ENCODE measurements around the gene OLFML2A.
"Not testable (repeated sequence)": the region's sequence is repeated elsewhere in the genome, so short reads cannot be mapped to it uniquely, and the experiment has no call there.

OLFML2A gene

GRCh38 chr9:124813041-124813440 lies 36.1 kb downstream of the OLFML2A start:
- intact Hi-C loops (cut with DNase I): no loop called here
- DNase-seq: peak in 1 of 10 donors; percentile 14

GRCh38 chr9:124813501-124814163 lies 36.7 kb downstream of the OLFML2A start:
- intact Hi-C loops (cut with DNase I): no loop called here
- DNase-seq: peak in 3 of 10 donors; percentile 5 to 40 (median 10)

- intact Hi-C loops (cut with DNase I): no loop called here
- peak in 3 of 10 donors; percentile 3 to 37 (median 23) for DNase-seq
These were observed 37.2 kb downstream of the OLFML2A start for GRCh38 chr9:124814164-124814535.

- intact Hi-C loops (cut with DNase I): no loop called here
- peak in 3 of 10 donors; percentile 59 to 65 (median 62) for DNase-seq
These were observed 38.7 kb downstream of the OLFML2A start for GRCh38 chr9:124815601-124816000.

GRCh38 chr9:124818431-124819281 lies 41.7 kb downstream of the OLFML2A start:
- intact Hi-C loops (cut with DNase I): no loop called here
- peak in 3 of 10 donors; percentile 27 to 51 (median 40) for DNase-seq

GRCh38 chr9:124820698-124821623 lies 44.0 kb downstream of the OLFML2A start:
- peak in 2 of 10 donors; percentile 23 to 48 for DNase-seq
- intact Hi-C loops (cut with DNase I): no loop called here

- intact Hi-C loops (cut with DNase I): no loop called here
- DNase-seq: no peak
These were observed 51.8 kb downstream of the OLFML2A start for GRCh38 chr9:124828489-124829333.

GRCh38 chr9:124829334-124829669 lies 52.4 kb downstream of the OLFML2A start:
- intact Hi-C loops (cut with DNase I): no loop called here
- peak in 1 of 10 donors; percentile 10 for DNase-seq

GRCh38 chr9:124830593-124830992 lies 53.7 kb downstream of the OLFML2A start:
- intact Hi-C loops (cut with DNase I): no loop called here
- DNase-seq: peak in 2 of 10 donors; percentile 7 to 17

GRCh38 chr9:124831642-124832364 lies 54.9 kb downstream of the OLFML2A start:
- intact Hi-C loops (cut with DNase I): no loop called here
- DNase-seq: peak in 3 of 10 donors; percentile 24 to 31 (median 26)

- DNase-seq: peak in 2 of 10 donors; percentile 27 to 55
- intact Hi-C loops (cut with DNase I): no loop called here
These were observed 57.7 kb downstream of the OLFML2A start for GRCh38 chr9:124834591-124834990.

- peak in 3 of 10 donors; percentile 35 to 55 (median 47) for DNase-seq
- intact Hi-C loops (cut with DNase I): no loop called here
These were observed 58.2 kb downstream of the OLFML2A start for GRCh38 chr9:124835026-124835557.

- intact Hi-C loops (cut with DNase I); DNase-seq: not testable (repeated sequence)
These were observed 61.2 kb downstream of the OLFML2A start for GRCh38 chr9:124838132-124838531.

GRCh38 chr9:124838567-124839275 lies 61.8 kb downstream of the OLFML2A start:
- DNase-seq: peak in 3 of 10 donors; percentile 52 to 76 (median 61)
- intact Hi-C loops (cut with DNase I): not testable (repeated sequence)

- DNase-seq: peak in 2 of 10 donors; percentile 36 to 52
- intact Hi-C loops (cut with DNase I): no loop called here
These were observed 62.8 kb downstream of the OLFML2A start for GRCh38 chr9:124839612-124840299.

GRCh38 chr9:124840300-124840833 lies 63.4 kb downstream of the OLFML2A start:
- peak in 2 of 10 donors; percentile 54 to 83 for DNase-seq
- intact Hi-C loops (cut with DNase I): no loop called here

All from posterior cingulate gyrus (tissue), 11 donors.